ENCODE results near the gene LRRC59. TPM values are rescaled to one million over a fixed set of nuclear protein-coding genes. Genes with fewer than 3 reads are reported as not detected.
A peak's percentile ranks its signal among the peaks of the same experiment; 100 is the strongest.

Gene LRRC59
- total and polyA plus RNA-seq, 2 of the 13 experiments (the other 11 are each of a cell fraction or from before 2014, with no cell fraction given): 87.3 to 222 TPM

DNA sequence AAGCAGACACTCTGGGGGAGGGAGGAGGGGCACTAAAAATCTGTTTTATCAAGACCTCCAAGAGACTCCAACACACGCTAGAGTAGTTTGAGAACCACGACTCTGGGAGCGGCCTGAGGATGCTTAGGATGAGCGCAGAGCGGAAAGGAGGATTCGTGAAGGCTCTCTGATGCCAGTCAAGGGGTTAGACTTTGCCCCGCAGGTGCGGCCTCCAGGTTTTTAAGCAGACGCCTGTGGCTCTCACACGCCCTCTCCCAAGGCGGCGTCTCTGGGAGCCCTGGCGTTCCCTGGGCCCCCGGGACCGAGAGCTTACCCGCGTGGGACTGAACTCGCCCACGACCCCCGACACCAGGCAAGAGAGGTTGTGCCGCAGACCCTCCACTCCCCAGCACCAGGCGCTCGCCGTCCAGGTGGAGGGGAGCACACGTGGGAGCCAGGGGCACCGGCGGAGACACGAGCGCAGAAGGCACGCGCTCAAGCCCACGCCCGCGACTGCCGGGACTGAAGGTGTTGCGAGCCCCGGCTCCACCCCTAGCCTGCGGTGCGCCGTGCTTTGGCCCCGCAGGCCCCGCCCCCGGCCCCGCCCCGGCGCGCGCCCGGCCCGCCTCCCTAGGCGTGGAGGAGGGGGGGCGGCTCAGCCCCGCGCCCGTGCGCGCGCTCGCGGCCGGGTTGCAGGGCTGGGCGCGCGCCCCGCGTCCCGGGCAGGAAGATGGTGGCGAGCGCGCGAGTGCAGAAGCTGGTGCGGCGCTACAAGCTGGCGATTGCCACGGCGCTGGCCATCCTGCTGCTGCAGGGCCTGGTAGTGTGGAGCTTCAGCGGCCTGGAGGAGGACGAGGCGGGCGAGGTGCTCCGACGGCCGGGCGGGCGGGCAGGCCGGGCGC, 51.7 kb downstream of the LRRC59 start, which contains the start of gene XYLT2 (continued):
- TF ChIP-seq, protein P1, sequence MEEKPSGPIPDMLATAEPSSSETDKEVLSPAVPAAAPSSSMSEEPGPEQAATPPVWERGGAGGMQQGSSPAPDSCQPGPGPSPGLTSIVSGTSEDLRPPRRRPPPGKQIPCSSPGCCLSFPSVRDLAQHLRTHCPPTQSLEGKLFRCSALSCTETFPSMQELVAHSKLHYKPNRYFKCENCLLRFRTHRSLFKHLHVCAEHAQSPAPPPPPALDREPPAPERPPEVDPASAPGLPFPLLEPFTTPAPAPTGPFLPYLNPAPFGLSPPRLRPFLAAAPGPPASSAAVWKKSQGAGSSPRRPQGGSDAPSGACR (CRISPR knock-in tag; IDR thresholded peaks at IDR 0.05): peak; percentile 88
- TF ChIP-seq, protein P2, sequence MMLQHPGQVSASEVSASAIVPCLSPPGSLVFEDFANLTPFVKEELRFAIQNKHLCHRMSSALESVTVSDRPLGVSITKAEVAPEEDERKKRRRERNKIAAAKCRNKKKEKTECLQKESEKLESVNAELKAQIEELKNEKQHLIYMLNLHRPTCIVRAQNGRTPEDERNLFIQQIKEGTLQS (CRISPR knock-in tag; IDR thresholded peaks at IDR 0.05): no peak
- TF ChIP-seq ZNF235 (CRISPR knock-in tag; IDR thresholded peaks at IDR 0.05; ENCODE audit: borderline replicate concordance): peak; percentile 90
- TF ChIP-seq, protein P3, sequence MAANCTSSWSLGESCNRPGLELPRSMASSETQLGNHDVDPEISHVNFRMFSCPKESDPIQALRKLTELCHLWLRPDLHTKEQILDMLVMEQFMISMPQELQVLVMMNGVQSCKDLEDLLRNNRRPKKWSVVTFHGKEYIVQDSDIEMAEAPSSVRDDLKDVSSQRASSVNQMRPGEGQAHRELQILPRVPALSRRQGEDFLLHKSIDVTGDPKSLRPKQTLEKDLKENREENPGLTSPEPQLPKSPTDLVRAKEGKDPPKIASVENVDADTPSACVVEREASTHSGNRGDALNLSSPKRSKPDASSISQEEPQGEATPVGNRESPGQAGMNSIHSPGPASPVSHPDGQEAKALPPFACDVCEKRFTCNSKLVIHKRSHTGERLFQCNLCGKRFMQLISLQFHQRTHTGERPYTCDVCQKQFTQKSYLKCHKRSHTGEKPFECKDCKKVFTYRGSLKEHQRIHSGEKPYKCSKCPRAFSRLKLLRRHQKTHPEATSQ (CRISPR knock-in tag; IDR thresholded peaks at IDR 0.05; ENCODE audit: borderline replicate concordance): no peak; the same call in 1 of the 2 replicates
- TF ChIP-seq ZMAT3 (CRISPR knock-in tag; conservative IDR thresholded peaks at IDR 0.05): peak; percentile 89
- TF ChIP-seq CC2D1A (CRISPR knock-in tag; IDR thresholded peaks at IDR 0.05): no peak
- TF ChIP-seq SMARCC2 (IDR thresholded peaks at IDR 0.05): no peak
- TF ChIP-seq ZNF441 (CRISPR knock-in tag; IDR thresholded peaks at IDR 0.05; ENCODE audit: borderline replicate concordance): peak; percentile 32; the same call in 1 of the 2 replicates
- TF ChIP-seq, protein P4, sequence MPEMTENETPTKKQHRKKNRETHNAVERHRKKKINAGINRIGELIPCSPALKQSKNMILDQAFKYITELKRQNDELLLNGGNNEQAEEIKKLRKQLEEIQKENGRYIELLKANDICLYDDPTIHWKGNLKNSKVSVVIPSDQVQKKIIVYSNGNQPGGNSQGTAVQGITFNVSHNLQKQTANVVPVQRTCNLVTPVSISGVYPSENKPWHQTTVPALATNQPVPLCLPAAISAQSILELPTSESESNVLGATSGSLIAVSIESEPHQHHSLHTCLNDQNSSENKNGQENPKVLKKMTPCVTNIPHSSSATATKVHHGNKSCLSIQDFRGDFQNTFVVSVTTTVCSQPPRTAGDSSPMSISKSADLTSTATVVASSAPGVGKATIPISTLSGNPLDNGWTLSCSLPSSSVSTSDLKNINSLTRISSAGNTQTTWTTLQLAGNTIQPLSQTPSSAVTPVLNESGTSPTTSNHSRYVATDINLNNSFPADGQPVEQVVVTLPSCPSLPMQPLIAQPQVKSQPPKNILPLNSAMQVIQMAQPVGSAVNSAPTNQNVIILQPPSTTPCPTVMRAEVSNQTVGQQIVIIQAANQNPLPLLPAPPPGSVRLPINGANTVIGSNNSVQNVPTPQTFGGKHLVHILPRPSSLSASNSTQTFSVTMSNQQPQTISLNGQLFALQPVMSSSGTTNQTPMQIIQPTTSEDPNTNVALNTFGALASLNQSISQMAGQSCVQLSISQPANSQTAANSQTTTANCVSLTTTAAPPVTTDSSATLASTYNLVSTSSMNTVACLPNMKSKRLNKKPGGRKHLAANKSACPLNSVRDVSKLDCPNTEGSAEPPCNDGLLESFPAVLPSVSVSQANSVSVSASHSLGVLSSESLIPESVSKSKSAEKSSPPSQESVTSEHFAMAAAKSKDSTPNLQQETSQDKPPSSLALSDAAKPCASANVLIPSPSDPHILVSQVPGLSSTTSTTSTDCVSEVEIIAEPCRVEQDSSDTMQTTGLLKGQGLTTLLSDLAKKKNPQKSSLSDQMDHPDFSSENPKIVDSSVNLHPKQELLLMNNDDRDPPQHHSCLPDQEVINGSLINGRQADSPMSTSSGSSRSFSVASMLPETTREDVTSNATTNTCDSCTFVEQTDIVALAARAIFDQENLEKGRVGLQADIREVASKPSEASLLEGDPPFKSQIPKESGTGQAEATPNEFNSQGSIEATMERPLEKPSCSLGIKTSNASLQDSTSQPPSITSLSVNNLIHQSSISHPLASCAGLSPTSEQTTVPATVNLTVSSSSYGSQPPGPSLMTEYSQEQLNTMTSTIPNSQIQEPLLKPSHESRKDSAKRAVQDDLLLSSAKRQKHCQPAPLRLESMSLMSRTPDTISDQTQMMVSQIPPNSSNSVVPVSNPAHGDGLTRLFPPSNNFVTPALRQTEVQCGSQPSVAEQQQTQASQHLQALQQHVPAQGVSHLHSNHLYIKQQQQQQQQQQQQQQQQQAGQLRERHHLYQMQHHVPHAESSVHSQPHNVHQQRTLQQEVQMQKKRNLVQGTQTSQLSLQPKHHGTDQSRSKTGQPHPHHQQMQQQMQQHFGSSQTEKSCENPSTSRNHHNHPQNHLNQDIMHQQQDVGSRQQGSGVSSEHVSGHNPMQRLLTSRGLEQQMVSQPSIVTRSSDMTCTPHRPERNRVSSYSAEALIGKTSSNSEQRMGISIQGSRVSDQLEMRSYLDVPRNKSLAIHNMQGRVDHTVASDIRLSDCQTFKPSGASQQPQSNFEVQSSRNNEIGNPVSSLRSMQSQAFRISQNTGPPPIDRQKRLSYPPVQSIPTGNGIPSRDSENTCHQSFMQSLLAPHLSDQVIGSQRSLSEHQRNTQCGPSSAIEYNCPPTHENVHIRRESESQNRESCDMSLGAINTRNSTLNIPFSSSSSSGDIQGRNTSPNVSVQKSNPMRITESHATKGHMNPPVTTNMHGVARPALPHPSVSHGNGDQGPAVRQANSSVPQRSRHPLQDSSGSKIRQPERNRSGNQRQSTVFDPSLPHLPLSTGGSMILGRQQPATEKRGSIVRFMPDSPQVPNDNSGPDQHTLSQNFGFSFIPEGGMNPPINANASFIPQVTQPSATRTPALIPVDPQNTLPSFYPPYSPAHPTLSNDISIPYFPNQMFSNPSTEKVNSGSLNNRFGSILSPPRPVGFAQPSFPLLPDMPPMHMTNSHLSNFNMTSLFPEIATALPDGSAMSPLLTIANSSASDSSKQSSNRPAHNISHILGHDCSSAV (CRISPR knock-in tag; IDR thresholded peaks at IDR 0.05; ENCODE audit: borderline replicate concordance): peak; percentile 48; the same call in 1 of the 2 replicates
- peak; percentile 70; the same call in 1 of the 2 replicates for TF ChIP-seq ZNF558 (CRISPR knock-in tag; IDR thresholded peaks at IDR 0.05; ENCODE audit: borderline replicate concordance)
- no peak for TF ChIP-seq FIP1L1 (IDR thresholded peaks at IDR 0.05; ENCODE audit: borderline replicate concordance, insufficient read depth, low read depth, low read length)
- TF ChIP-seq, protein P5, sequence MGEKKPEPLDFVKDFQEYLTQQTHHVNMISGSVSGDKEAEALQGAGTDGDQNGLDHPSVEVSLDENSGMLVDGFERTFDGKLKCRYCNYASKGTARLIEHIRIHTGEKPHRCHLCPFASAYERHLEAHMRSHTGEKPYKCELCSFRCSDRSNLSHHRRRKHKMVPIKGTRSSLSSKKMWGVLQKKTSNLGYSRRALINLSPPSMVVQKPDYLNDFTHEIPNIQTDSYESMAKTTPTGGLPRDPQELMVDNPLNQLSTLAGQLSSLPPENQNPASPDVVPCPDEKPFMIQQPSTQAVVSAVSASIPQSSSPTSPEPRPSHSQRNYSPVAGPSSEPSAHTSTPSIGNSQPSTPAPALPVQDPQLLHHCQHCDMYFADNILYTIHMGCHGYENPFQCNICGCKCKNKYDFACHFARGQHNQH (CRISPR knock-in tag; IDR thresholded peaks at IDR 0.05): 0 out of 2 replicates have a peak, but pooled peaks have one; percentile 64
- TF ChIP-seq, protein P6, sequence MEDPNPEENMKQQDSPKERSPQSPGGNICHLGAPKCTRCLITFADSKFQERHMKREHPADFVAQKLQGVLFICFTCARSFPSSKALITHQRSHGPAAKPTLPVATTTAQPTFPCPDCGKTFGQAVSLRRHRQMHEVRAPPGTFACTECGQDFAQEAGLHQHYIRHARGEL (CRISPR knock-in tag; IDR thresholded peaks at IDR 0.05): no peak
- TF ChIP-seq ZNF570 (CRISPR knock-in tag; IDR thresholded peaks at IDR 0.05; ENCODE audit: borderline replicate concordance): 0 out of 2 replicates have a peak, but pooled peaks have one; percentile 7
- peak; percentile 89 for TF ChIP-seq YEATS4 (CRISPR knock-in tag; IDR thresholded peaks at IDR 0.05; ENCODE audit: borderline replicate concordance)

All from HepG2 (cell line).